HCT116 (cell line): ENCODE measurements around the gene ITSN1. TPM values are rescaled to one million over a fixed set of nuclear protein-coding genes. Genes with fewer than 3 reads are reported as not detected.

Experiments used
- ATAC-seq: fragments of 200-7000 bp; cut with Tn5 transposase; 2 replicates; pipeline ENCODE4 v1.9.1; 2020; ENCODE audit warnings: mild to moderate bottlenecking, moderate library complexity
- BruUV-seq: library from RNA; stranded (reverse); fragments of 400-500 nt; replicated peaks from 2 replicates; lab custom pipeline; 2021; lab: Mats Ljungman, UMichigan
- CTCF ChIA-PET: fragments of 300-600 bp; sonication (Branson Sonifier 250); formaldehyde crosslinking; loops from one replicate; lab custom pipeline; 2021; ENCODE audit warnings: antibody characterized with exemption; lab: Charles Lee
- POLR2A ChIA-PET: fragments of 300-600, 350-600 bp; sonication (Branson Sonifier 250); formaldehyde crosslinking; loops from one replicate; lab custom pipeline; 2021; ENCODE audit warnings: antibody characterized with exemption; lab: Charles Lee
- RAD21 ChIA-PET, 2 experiments: fragments of 300-600 bp; sonication (Branson Sonifier 250); formaldehyde crosslinking; loops; one replicate each; lab custom pipeline; 2023; ENCODE audit warnings: low total read pairs in 2 of 2; ENCODE audit not compliant: uncharacterized antibody in 2 of 2, unreplicated experiment in 2 of 2, low non-redundant PET in 1 of 2; lab: Charles Lee
- DNase-seq: peaks from one replicate; pipeline ENCODE4 v3.0.0-alpha.2; 2010; ENCODE audit warnings: low read depth, low spot score
- H2AFZ ChIP-seq: fragments of 200-600 bp; shearing (Covaris generic), sonication (generic); 2 replicates; pipeline ENCODE4 v1.6.1; 2017; ENCODE audit warnings: low read depth, mixed run types, mixed read lengths, antibody characterized with exemption, low read length; ENCODE audit not compliant: poor library complexity, severe bottlenecking
- H3K27ac ChIP-seq: 2 replicates; pipeline ENCODE4 v1.5.1; 2012; ENCODE audit warnings: low read depth, low read length
- H3K27me3 ChIP-seq: fragments of 200-600 bp; sonication (generic); 2 replicates; pipeline ENCODE4 v1.6.1; 2016; ENCODE audit warnings: mixed run types, low read length, mixed read lengths; ENCODE audit not compliant: insufficient read depth
- H3K36me3 ChIP-seq, 2 experiments: fragments of 200-500 bp in 1 of 2; fragments of 200-600 bp in 1 of 2; sonication (Bioruptor generic) in 1 of 2; sonication (generic) in 1 of 2; 2 replicates each; pipeline versions ENCODE4 v1.5.1 to v1.6.1; 2014 to 2016; ENCODE audit warnings: low read length in 2 of 2, inconsistent platforms in 1 of 2, mixed read lengths in 1 of 2, mixed run types in 1 of 2; ENCODE audit not compliant: insufficient read depth in 2 of 2, control insufficient read depth in 1 of 2
- H3K4me1 ChIP-seq, 2 experiments: fragments of 200-600 bp in 1 of 2; sonication (generic) in 1 of 2; 2 replicates each; pipeline versions ENCODE4 v1.5.1 to v1.6.1; 2012 to 2017; ENCODE audit warnings: low read length in 2 of 2, inconsistent platforms in 1 of 2, mild to moderate bottlenecking in 1 of 2, mixed read lengths in 1 of 2, mixed run types in 1 of 2, moderate library complexity in 1 of 2; ENCODE audit not compliant: insufficient read depth in 2 of 2, control insufficient read depth in 1 of 2
- H3K4me2 ChIP-seq: fragments of 200-600 bp; sonication (generic); 2 replicates; pipeline ENCODE4 v1.6.1; 2017; ENCODE audit warnings: mixed run types, low read length, mixed read lengths
- H3K4me3 ChIP-seq, 2 experiments: fragments of 200-600 bp in 1 of 2; sonication (generic) in 1 of 2; replicated peaks in 1 of 2; 2 replicates each; pipeline ENCODE4 v1.5.1; 2011 to 2016; ENCODE audit warnings: low read length in 2 of 2, control low read depth in 1 of 2, low read depth in 1 of 2, mild to moderate bottlenecking in 1 of 2, mixed read lengths in 1 of 2, mixed run types in 1 of 2
- H3K79me2 ChIP-seq: fragments of 200-600 bp; sonication (generic); 2 replicates; pipeline ENCODE4 v1.6.1; 2017; ENCODE audit warnings: mild to moderate bottlenecking, mixed run types, low read length, moderate library complexity, mixed read lengths; ENCODE audit not compliant: insufficient read depth
- H3K9ac ChIP-seq: fragments of 200-600 bp; sonication (generic); 2 replicates; pipeline ENCODE4 v1.6.1; 2016; ENCODE audit warnings: low read length, mixed read lengths
- H3K9me2 ChIP-seq: fragments of 200-600 bp; sonication (generic), shearing (Covaris generic); 2 replicates; pipeline ENCODE4 v1.6.1; 2017; ENCODE audit warnings: mixed run types, mild to moderate bottlenecking, moderate library complexity; ENCODE audit not compliant: insufficient read depth
- H3K9me3 ChIP-seq, 2 experiments: fragments of 200-500 bp in 1 of 2; fragments of 200-600 bp in 1 of 2; sonication (Bioruptor generic) in 1 of 2; sonication (generic) in 1 of 2; 2 replicates each; pipeline ENCODE4 v1.6.1; 2014 to 2017; ENCODE audit warnings: low read length in 2 of 2, mixed read lengths in 2 of 2, inconsistent platforms in 1 of 2, low read depth in 1 of 2, mild to moderate bottlenecking in 1 of 2, mixed run types in 1 of 2, moderate library complexity in 1 of 2; ENCODE audit not compliant: control insufficient read depth in 1 of 2, insufficient read depth in 1 of 2
- H4K20me1 ChIP-seq: fragments of 200-600 bp; sonication (generic), shearing (Covaris generic); 2 replicates; pipeline ENCODE4 v1.6.1; 2017; ENCODE audit warnings: mixed run types, mild to moderate bottlenecking, moderate library complexity; ENCODE audit not compliant: insufficient read depth
- CBX3 ChIP-seq: IDR thresholded peaks from 2 replicates; pipeline ENCODE4 v1.6.1; 2012; ENCODE audit warnings: low read depth
- EZH2 ChIP-seq: fragments of 200-600 bp; sonication (generic); IDR thresholded peaks from 2 replicates; pipeline ENCODE4 v1.6.1; 2017; ENCODE audit warnings: antibody characterized with exemption, mixed run types
- EZH2phosphoT487 ChIP-seq: fragments of 200-600 bp; IDR thresholded peaks from 2 replicates; pipeline ENCODE4 v1.6.1; 2018; ENCODE audit warnings: antibody characterized with exemption, borderline replicate concordance
- FOSL1 ChIP-seq: IDR thresholded peaks from 2 replicates; pipeline ENCODE4 v1.6.1; 2012; ENCODE audit warnings: low read depth
- POLR2A ChIP-seq: IDR thresholded peaks from 2 replicates; pipeline ENCODE4 v1.7.0; 2011; ENCODE audit warnings: borderline replicate concordance; ENCODE audit not compliant: insufficient read depth, insufficient read length; ENCODE audit errors: extremely low read depth
- POLR2AphosphoS5 ChIP-seq: IDR thresholded peaks from 2 replicates; pipeline ENCODE4 v1.6.1; 2011; ENCODE audit warnings: mild to moderate bottlenecking, low read depth, low read length, moderate library complexity
- RAD21 ChIP-seq: IDR thresholded peaks from 2 replicates; pipeline ENCODE4 v1.6.1; 2012; ENCODE audit warnings: low read depth, mild to moderate bottlenecking
- REST ChIP-seq: IDR thresholded peaks from 2 replicates; pipeline ENCODE4 v1.6.1; 2012; ENCODE audit warnings: low read depth
- SIN3A ChIP-seq: IDR thresholded peaks from 2 replicates; pipeline ENCODE4 v1.6.1; 2012; ENCODE audit warnings: low read depth
- SP1 ChIP-seq: IDR thresholded peaks from 2 replicates; pipeline ENCODE4 v1.6.1; 2012; ENCODE audit warnings: low read depth
- YY1 ChIP-seq: IDR thresholded peaks from 2 replicates; pipeline ENCODE4 v1.6.1; 2011; ENCODE audit warnings: low read length, low read depth, moderate library complexity, mild to moderate bottlenecking; ENCODE audit not compliant: insufficient replicate concordance; ENCODE audit errors: extremely low read depth
- ZNF274 ChIP-seq: fragments of 200-500 bp; sonication (Bioruptor generic); IDR thresholded peaks from 2 replicates; pipeline ENCODE4 v1.6.1; 2014; ENCODE audit warnings: mild to moderate bottlenecking, low read depth, low read length, inconsistent platforms
- intact Hi-C: fragments of 100-400 bp; cut with micrococcal nuclease; formaldehyde crosslinking; loops from 2 replicates; pipeline ENCODE4 v1.10.0; 2022
- total RNA-seq: library from RNA; stranded (reverse); gene quantifications from one replicate; pipeline ENCODE4 v1.2.1, GENCODE V29; 2021; ENCODE audit not compliant: unreplicated experiment
- TF ChIP-seq, protein P1 (sequence below): IDR thresholded peaks from 2 replicates; pipeline ENCODE4 v1.6.1; 2012

The ITSN1 gene
- total RNA-seq, 1 experiment from 2014 or later, result 25.8 TPM

DNA sequence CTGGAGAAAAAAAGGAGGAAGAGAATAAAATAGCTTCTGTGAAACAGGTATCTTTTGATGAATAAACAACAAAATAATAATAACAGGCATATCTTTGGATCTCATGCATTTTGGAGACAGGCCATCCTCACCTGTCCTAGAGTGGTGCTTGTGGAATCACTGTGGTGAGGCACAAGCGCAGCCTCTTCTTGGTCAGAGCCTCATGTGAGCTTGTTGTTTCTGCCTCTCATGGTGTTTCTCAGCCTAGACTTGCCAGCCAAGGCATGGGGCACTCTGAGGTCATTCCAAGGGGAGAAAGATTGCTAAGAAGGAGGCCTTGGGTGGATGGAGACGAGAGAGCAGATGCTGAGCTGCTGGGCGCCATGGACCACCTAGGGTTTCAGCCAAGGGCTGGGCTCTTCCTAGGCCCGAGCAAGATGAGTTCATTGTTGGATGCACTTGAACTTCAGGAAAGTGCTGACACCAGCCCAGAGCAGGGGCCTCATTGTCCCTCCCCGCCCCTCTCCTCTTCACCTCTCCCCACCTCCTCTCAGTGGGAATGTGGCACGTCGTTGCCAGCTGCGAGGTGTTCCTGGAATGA lies 223.8 kb downstream of the ITSN1 start:
- Histone ChIP-seq H3K9me2 (no peaks in the 10 kb centered on the region), H3K4me1 (no peaks in the 10 kb centered on the region), H3K27me3 (no peaks in the 10 kb centered on the region), H4K20me1 (no peaks in the 10 kb centered on the region), H3K4me2 (no peak overlapping the region), H3K4me3 (no peak overlapping the region), H3K79me2 (no peaks in the 10 kb centered on the region), H3K27ac (no peak overlapping the region), H3K9ac (no peak overlapping the region), H3K9me3 (no peaks in the 10 kb centered on the region), H3K36me3 (no peaks in the 10 kb centered on the region), H2AFZ (no peak overlapping the region)
- TF ChIP-seq FOSL1 (no peak), EZH2 (no peak), SIN3A (no peak), SP1 (no peak), YY1 (no peak), POLR2A (no peak), RAD21 (no peak), POLR2AphosphoS5 (no peak), ZNF274 (no peak), EZH2phosphoT487 (no peak), CBX3 (no peak), REST (no peak)
- TF ChIP-seq, protein P1, sequence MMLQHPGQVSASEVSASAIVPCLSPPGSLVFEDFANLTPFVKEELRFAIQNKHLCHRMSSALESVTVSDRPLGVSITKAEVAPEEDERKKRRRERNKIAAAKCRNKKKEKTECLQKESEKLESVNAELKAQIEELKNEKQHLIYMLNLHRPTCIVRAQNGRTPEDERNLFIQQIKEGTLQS, result no peak
- intact Hi-C loops, result no loop called here
- ATAC-seq, result no peak
- RAD21 ChIA-PET, result no interaction called here
- CTCF ChIA-PET, result no interaction called here
- no peak for DNase-seq
- no TSS peak for BruUV-seq
- POLR2A ChIA-PET, result no interaction called here
